GM06990 (cell line): Measurements from ENCODE around the gene POU2AF3.

Source experiments
- DNase-seq: peaks from one replicate; pipeline ENCODE4 v3.0.0-alpha.2; 2011; ENCODE audit not compliant: insufficient read length; ENCODE audit errors: extremely low read depth
- H3K27me3 ChIP-seq: replicated peaks from 2 replicates; pipeline ENCODE4 v1.6.0; 2011; ENCODE audit warnings: low read length; ENCODE audit not compliant: control insufficient read depth, insufficient read depth
- H3K36me3 ChIP-seq: 2 replicates; pipeline ENCODE4 v1.5.1; 2011; ENCODE audit warnings: low read length; ENCODE audit not compliant: control insufficient read depth, insufficient read depth
- H3K4me3 ChIP-seq: replicated peaks from 2 replicates; pipeline ENCODE4 v1.5.1; 2011; ENCODE audit warnings: low read depth, mild to moderate bottlenecking, control low read depth, low read length
- TF ChIP-seq, protein P1 (sequence below): IDR thresholded peaks from 2 replicates; pipeline ENCODE4 v1.5.1; 2011; ENCODE audit warnings: low read length, control low read depth, mild to moderate bottlenecking, inconsistent platforms; ENCODE audit not compliant: insufficient read depth, poor library complexity, severe bottlenecking

Gene POU2AF3

DNA sequence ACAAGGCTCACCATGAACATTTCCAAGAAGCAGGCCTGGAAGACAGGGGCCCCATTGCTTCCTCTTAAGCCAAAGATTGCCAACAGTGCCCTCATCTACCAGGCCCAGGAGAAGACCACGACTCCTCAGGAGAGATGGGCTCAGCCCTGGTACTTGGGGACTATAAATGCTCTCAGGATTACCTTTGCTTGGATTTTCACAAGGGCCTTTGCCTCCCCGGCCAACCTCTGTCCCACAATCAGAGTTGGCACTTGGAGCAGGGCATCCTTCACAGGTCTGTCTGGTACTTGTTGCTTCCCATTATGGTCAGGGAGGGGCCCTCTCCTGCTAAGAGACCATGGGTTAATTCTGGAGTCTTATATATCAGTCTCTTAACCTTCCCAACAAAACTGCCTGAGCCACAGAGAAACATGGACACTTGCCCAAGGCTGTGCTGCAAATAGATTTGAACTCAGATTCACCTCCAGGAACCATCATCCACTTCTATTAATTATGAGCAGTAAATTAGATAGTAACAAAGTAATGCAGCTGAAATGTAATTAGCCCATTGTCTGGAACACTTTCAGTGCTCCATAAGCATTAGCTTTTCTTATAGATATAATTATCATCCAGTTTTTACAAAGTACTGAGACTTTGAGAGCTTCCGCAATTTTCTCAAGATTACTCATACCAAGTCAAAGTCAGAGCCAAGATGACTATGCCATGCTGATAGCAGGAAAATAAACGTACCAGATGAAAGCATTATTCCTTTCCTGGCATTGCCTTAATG lies 33.5 kb downstream of the POU2AF3 start:
- DNase-seq = no peak
- H3K27me3 ChIP-seq = no peaks in the 10 kb centered on the region
- no peaks in the 10 kb centered on the region for H3K36me3 ChIP-seq
- H3K4me3 ChIP-seq = no peak overlapping the region
- TF ChIP-seq, protein P1, sequence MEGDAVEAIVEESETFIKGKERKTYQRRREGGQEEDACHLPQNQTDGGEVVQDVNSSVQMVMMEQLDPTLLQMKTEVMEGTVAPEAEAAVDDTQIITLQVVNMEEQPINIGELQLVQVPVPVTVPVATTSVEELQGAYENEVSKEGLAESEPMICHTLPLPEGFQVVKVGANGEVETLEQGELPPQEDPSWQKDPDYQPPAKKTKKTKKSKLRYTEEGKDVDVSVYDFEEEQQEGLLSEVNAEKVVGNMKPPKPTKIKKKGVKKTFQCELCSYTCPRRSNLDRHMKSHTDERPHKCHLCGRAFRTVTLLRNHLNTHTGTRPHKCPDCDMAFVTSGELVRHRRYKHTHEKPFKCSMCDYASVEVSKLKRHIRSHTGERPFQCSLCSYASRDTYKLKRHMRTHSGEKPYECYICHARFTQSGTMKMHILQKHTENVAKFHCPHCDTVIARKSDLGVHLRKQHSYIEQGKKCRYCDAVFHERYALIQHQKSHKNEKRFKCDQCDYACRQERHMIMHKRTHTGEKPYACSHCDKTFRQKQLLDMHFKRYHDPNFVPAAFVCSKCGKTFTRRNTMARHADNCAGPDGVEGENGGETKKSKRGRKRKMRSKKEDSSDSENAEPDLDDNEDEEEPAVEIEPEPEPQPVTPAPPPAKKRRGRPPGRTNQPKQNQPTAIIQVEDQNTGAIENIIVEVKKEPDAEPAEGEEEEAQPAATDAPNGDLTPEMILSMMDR = no peak

DNA sequence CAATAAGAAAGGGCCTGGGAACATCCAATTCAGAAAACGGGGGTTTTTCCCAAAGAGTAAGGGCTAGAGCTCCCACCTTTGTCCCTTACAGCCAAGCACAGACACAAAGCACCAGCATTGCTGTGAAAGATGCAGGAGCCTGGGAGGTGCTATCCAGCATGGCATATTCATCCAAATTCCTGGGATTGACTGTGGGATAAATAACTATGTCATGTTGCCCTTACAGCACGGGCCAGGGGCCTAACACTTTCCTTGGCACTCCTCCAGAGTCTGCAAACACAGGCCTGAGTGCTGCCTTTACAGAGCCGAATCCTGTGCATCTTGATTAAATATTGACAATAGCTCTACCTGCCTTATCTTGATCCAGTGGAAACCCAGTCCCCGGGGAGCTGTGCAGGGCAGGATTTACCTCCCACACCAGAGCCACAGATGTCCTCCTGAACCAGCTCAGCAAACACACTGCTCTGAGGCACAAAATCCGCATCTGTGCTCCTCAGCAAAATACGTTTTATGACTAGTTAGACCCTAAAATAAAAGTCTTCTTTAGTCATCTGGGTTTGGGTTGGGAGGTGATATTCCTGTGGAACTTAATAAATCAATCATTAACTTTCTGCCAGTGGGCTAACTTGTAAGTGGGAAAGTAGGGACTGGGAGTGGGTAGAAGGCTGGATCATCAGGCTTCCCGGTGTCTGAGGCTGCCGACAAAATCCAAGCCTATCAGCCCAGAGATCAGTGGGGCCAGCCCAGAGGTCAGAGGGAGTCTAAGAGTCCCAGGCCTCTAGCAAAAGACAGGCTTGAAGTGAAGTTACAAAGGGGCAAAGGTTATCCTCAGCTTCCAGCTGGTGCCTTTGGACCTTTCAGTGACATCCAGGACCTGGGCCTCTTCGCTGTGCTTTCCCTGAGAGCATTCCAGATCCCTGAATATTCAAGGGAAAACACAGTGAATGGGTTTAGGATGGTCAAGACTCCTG lies 36.5 kb downstream of the POU2AF3 start:
- H3K4me3 ChIP-seq = no peak overlapping the region
- no peak for DNase-seq
- H3K36me3 ChIP-seq = no peaks in the 10 kb centered on the region
- H3K27me3 ChIP-seq = no peaks in the 10 kb centered on the region
- TF ChIP-seq, protein P1 = no peak

DNA sequence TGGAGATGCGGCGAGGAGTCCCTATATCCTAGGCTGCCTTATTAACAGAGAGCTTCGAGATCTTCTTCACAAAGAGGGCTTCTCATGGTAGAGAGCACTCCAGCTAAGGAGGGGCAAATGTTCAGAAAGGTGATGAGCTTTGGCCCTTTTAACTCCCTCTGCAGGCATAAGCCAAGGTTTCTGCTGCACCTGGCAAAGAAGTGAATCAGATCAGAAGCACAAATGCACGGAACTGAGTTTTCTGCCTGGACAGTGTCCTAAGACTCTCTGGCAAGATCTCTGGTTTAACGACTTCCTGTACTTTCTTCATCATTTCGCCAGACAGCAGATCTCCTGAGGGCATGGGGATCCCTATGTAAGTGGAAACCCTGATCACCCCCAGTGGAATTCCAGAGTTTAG lies 37.2 kb downstream of the POU2AF3 start:
- Histone ChIP-seq H3K27me3 (no peaks in the 10 kb centered on the region), H3K4me3 (no peak overlapping the region), H3K36me3 (no peaks in the 10 kb centered on the region)
- TF ChIP-seq, protein P1 = no peak
- DNase-seq = no peak

DNA sequence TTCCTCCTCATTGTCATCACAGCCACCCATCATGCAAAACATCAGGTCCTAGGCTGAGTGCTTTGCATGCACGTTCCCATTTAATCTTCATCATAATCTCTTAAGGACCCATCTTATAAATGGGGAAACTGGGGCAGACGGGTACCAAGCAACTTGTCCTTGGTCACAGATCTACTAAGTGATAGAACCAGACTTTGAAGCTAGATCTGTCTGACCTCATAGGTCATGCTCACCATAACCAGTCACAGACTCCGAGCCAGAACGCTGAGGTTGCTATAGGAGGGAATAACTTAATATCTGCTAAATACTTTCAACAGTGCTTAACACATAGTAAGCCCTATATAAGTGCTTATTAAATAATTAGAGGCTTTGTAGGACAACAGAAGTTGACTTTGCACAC lies 37.7 kb downstream of the POU2AF3 start:
- no peak overlapping the region for H3K4me3 ChIP-seq
- TF ChIP-seq, protein P1 = no peak
- no peaks in the 10 kb centered on the region for H3K36me3 ChIP-seq
- DNase-seq = no peak
- no peaks in the 10 kb centered on the region for H3K27me3 ChIP-seq

DNA sequence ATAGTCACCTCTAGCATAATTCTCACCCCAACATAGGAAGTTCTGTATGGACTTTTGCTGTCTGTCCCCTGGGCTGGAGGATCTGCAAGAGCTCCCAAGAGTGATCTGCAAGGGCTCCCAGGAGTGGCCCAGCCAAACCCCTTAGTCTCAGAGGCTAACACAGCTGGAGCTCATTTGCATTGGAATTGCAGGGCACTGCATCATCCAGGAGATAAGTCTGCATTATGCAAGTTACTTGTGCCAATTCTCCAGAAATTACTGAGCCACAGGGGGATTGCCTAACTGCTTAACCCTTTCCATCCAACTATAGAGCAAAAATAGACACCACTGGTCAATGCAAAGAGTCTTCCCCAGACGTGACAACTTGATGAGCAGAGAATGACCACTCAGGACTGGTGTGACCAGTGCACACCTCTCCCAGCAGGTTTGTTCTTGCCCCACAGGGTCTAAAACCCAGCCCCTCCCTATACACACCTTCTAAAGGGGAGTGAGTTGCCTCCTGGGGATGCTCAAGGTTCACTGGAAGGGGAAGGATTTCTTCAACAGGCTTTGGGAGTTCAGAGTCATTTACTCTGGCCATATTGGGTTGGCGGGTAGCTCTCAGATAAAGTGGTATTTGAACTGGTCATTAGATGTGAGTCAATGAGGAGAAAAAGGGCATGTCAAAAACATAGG lies 38.4 kb downstream of the POU2AF3 start:
- no peak overlapping the region for H3K4me3 ChIP-seq
- DNase-seq = no peak
- no peaks in the 10 kb centered on the region for H3K36me3 ChIP-seq
- H3K27me3 ChIP-seq = no peaks in the 10 kb centered on the region
- TF ChIP-seq, protein P1 = no peak
